ENCODE measurements around the gene UPF2. TPM values are rescaled to one million over a fixed set of nuclear protein-coding genes. Genes with fewer than 3 reads are reported as not detected.

UPF2 gene
- total and polyA plus RNA-seq, 9 donors, result 14.4 to 23.0 (median 19.1) TPM

- H3K4me3 ChIP-seq (ENCODE audit: low read length), result no peak overlapping the region
- H3K27me3 ChIP-seq (ENCODE audit: control insufficient read depth, insufficient read depth, low read length), result no peaks in the 10 kb centered on the region
- no peak for DNase-seq
- WGBS (ENCODE audit: insufficient coverage), result 68% methylated on average over 5 of the region's 10 CpGs
- no peaks in the 10 kb centered on the region for H3K36me3 ChIP-seq (ENCODE audit: control insufficient read depth, insufficient read depth, low read length)
- no peak overlapping the region for H3K27ac ChIP-seq (ENCODE audit: low read length)
- peaks cover 6% of the 10 kb centered on the region for H3K4me1 ChIP-seq (ENCODE audit: control insufficient read depth, insufficient read depth, low read length)
- no peaks in the 10 kb centered on the region for H3K9me3 ChIP-seq (replicated peaks; ENCODE audit: control insufficient read depth, low read depth, low read length)
Measured at GRCh38 chr10:11910102-11910501, 132.5 kb downstream of the UPF2 start.

GRCh38 chr10:11909618-11910017, 133.0 kb downstream of the UPF2 start:
- Histone ChIP-seq H3K27ac (ENCODE audit: low read length) (no peak overlapping the region), H3K9me3 (replicated peaks; ENCODE audit: control insufficient read depth, low read depth, low read length) (no peaks in the 10 kb centered on the region), H3K36me3 (ENCODE audit: control insufficient read depth, insufficient read depth, low read length) (no peaks in the 10 kb centered on the region), H3K4me3 (ENCODE audit: low read length) (no peak overlapping the region), H3K4me1 (ENCODE audit: control insufficient read depth, insufficient read depth, low read length) (peaks cover 6% of the 10 kb centered on the region), H3K27me3 (ENCODE audit: control insufficient read depth, insufficient read depth, low read length) (no peaks in the 10 kb centered on the region)
- no peak for DNase-seq
- WGBS (ENCODE audit: insufficient coverage), result 54% methylated on average over 10 of the region's 10 CpGs

GRCh38 chr10:11908991-11909390, 133.6 kb downstream of the UPF2 start:
- H3K9me3 ChIP-seq (replicated peaks; ENCODE audit: control insufficient read depth, low read depth, low read length), result no peaks in the 10 kb centered on the region
- no peak overlapping the region for H3K4me3 ChIP-seq (ENCODE audit: low read length)
- WGBS (ENCODE audit: insufficient coverage), result 93% methylated on average over 9 of the region's 11 CpGs
- H3K4me1 ChIP-seq (ENCODE audit: control insufficient read depth, insufficient read depth, low read length), result peaks cover 6% of the 10 kb centered on the region
- no peak overlapping the region for H3K27ac ChIP-seq (ENCODE audit: low read length)
- H3K36me3 ChIP-seq (ENCODE audit: control insufficient read depth, insufficient read depth, low read length), result no peaks in the 10 kb centered on the region
- DNase-seq, result no peak
- H3K27me3 ChIP-seq (ENCODE audit: control insufficient read depth, insufficient read depth, low read length), result no peaks in the 10 kb centered on the region

- Histone ChIP-seq H3K36me3 (ENCODE audit: control insufficient read depth, insufficient read depth, low read length) (no peaks in the 10 kb centered on the region), H3K9me3 (replicated peaks; ENCODE audit: control insufficient read depth, low read depth, low read length) (no peaks in the 10 kb centered on the region), H3K4me1 (ENCODE audit: control insufficient read depth, insufficient read depth, low read length) (peaks cover 6% of the 10 kb centered on the region), H3K27me3 (ENCODE audit: control insufficient read depth, insufficient read depth, low read length) (no peaks in the 10 kb centered on the region), H3K27ac (ENCODE audit: low read length) (no peak overlapping the region), H3K4me3 (ENCODE audit: low read length) (no peak overlapping the region)
- 83% methylated on average over 10 of the region's 10 CpGs for WGBS (ENCODE audit: insufficient coverage)
- DNase-seq, result no peak
Measured at GRCh38 chr10:11908536-11908935, 134.1 kb downstream of the UPF2 start.

- H3K27ac ChIP-seq (ENCODE audit: low read length), result no peak overlapping the region
- peaks cover 4% of the 10 kb centered on the region for H3K4me1 ChIP-seq (ENCODE audit: control insufficient read depth, insufficient read depth, low read length)
- no peak for DNase-seq
- no peaks in the 10 kb centered on the region for H3K36me3 ChIP-seq (ENCODE audit: control insufficient read depth, insufficient read depth, low read length)
- WGBS (ENCODE audit: insufficient coverage), result 84% methylated on average over 18 of the region's 18 CpGs
- no peak overlapping the region for H3K4me3 ChIP-seq (ENCODE audit: low read length)
- H3K27me3 ChIP-seq (ENCODE audit: control insufficient read depth, insufficient read depth, low read length), result no peaks in the 10 kb centered on the region
- no peaks in the 10 kb centered on the region for H3K9me3 ChIP-seq (replicated peaks; ENCODE audit: control insufficient read depth, low read depth, low read length)
Measured at GRCh38 chr10:11907914-11908313, 134.7 kb downstream of the UPF2 start.

- 82% methylated on average over 6 of the region's 8 CpGs for WGBS (ENCODE audit: insufficient coverage)
- Histone ChIP-seq H3K27ac (ENCODE audit: low read length) (no peak overlapping the region), H3K4me1 (ENCODE audit: control insufficient read depth, insufficient read depth, low read length) (peaks cover 3% of the 10 kb centered on the region), H3K36me3 (ENCODE audit: control insufficient read depth, insufficient read depth, low read length) (no peaks in the 10 kb centered on the region), H3K9me3 (replicated peaks; ENCODE audit: control insufficient read depth, low read depth, low read length) (no peaks in the 10 kb centered on the region), H3K4me3 (ENCODE audit: low read length) (no peak overlapping the region), H3K27me3 (ENCODE audit: control insufficient read depth, insufficient read depth, low read length) (no peaks in the 10 kb centered on the region)
- no peak for DNase-seq
Measured at GRCh38 chr10:11906714-11907113, 135.9 kb downstream of the UPF2 start.

- 90% methylated on average over 5 of the region's 7 CpGs for WGBS (ENCODE audit: insufficient coverage)
Measured at GRCh38 chr10:11902646-11903045, 140.0 kb downstream of the UPF2 start.

GRCh38 chr10:11901833-11902475, 140.7 kb downstream of the UPF2 start:
- H3K4me1 ChIP-seq (ENCODE audit: control insufficient read depth, insufficient read depth, low read length), result peaks cover 20% of the 10 kb centered on the region
- H3K27me3 ChIP-seq (ENCODE audit: control insufficient read depth, insufficient read depth, low read length), result no peaks in the 10 kb centered on the region
- no peak overlapping the region for H3K4me3 ChIP-seq (ENCODE audit: low read length)
- H3K36me3 ChIP-seq (ENCODE audit: control insufficient read depth, insufficient read depth, low read length), result no peaks in the 10 kb centered on the region
- DNase-seq, result no peak
- no peak overlapping the region for H3K27ac ChIP-seq (ENCODE audit: low read length)
- WGBS (ENCODE audit: insufficient coverage), result 52% methylated on average over 21 of the region's 23 CpGs
- H3K9me3 ChIP-seq (replicated peaks; ENCODE audit: control insufficient read depth, low read depth, low read length), result no peaks in the 10 kb centered on the region

More at GRCh38 chr10:11902646-11903045, 140.0 kb downstream of the UPF2 start:
- H3K4me1 ChIP-seq (ENCODE audit: control insufficient read depth, insufficient read depth, low read length), result peaks cover 20% of the 10 kb centered on the region
- no peaks in the 10 kb centered on the region for H3K36me3 ChIP-seq (ENCODE audit: control insufficient read depth, insufficient read depth, low read length)
- no peak for DNase-seq
- H3K27me3 ChIP-seq (ENCODE audit: control insufficient read depth, insufficient read depth, low read length), result no peaks in the 10 kb centered on the region
- H3K4me3 ChIP-seq (ENCODE audit: low read length), result no peak overlapping the region
- no peaks in the 10 kb centered on the region for H3K9me3 ChIP-seq (replicated peaks; ENCODE audit: control insufficient read depth, low read depth, low read length)
- H3K27ac ChIP-seq (ENCODE audit: low read length), result no peak overlapping the region

- H3K36me3 ChIP-seq (ENCODE audit: control insufficient read depth, insufficient read depth, low read length), result no peaks in the 10 kb centered on the region
- WGBS (ENCODE audit: insufficient coverage), result 56% methylated on average over 6 of the region's 7 CpGs
- no peaks in the 10 kb centered on the region for H3K9me3 ChIP-seq (replicated peaks; ENCODE audit: control insufficient read depth, low read depth, low read length)
- no peak overlapping the region for H3K4me3 ChIP-seq (ENCODE audit: low read length)
- H3K4me1 ChIP-seq (ENCODE audit: control insufficient read depth, insufficient read depth, low read length), result peaks cover 20% of the 10 kb centered on the region
- DNase-seq, result no peak
- H3K27me3 ChIP-seq (ENCODE audit: control insufficient read depth, insufficient read depth, low read length), result no peaks in the 10 kb centered on the region
- no peak overlapping the region for H3K27ac ChIP-seq (ENCODE audit: low read length)
Measured at GRCh38 chr10:11901454-11901832, 141.2 kb downstream of the UPF2 start.

- H3K4me1 ChIP-seq (ENCODE audit: control insufficient read depth, insufficient read depth, low read length), result peaks cover 20% of the 10 kb centered on the region
- 93% methylated on average over 3 of the region's 6 CpGs for WGBS (ENCODE audit: insufficient coverage)
- H3K4me3 ChIP-seq (ENCODE audit: low read length), result no peak overlapping the region
- no peak for DNase-seq
- H3K27me3 ChIP-seq (ENCODE audit: control insufficient read depth, insufficient read depth, low read length), result no peaks in the 10 kb centered on the region
- H3K27ac ChIP-seq (ENCODE audit: low read length), result no peak overlapping the region
- no peaks in the 10 kb centered on the region for H3K36me3 ChIP-seq (ENCODE audit: control insufficient read depth, insufficient read depth, low read length)
- no peaks in the 10 kb centered on the region for H3K9me3 ChIP-seq (replicated peaks; ENCODE audit: control insufficient read depth, low read depth, low read length)
Measured at GRCh38 chr10:11901036-11901301, 141.6 kb downstream of the UPF2 start.
